ENCODE results near the gene FKBP9.
"Not testable (repeated sequence)": the region's sequence is repeated elsewhere in the genome, so short reads cannot be mapped to it uniquely, and the experiment has no call there.

DNA sequence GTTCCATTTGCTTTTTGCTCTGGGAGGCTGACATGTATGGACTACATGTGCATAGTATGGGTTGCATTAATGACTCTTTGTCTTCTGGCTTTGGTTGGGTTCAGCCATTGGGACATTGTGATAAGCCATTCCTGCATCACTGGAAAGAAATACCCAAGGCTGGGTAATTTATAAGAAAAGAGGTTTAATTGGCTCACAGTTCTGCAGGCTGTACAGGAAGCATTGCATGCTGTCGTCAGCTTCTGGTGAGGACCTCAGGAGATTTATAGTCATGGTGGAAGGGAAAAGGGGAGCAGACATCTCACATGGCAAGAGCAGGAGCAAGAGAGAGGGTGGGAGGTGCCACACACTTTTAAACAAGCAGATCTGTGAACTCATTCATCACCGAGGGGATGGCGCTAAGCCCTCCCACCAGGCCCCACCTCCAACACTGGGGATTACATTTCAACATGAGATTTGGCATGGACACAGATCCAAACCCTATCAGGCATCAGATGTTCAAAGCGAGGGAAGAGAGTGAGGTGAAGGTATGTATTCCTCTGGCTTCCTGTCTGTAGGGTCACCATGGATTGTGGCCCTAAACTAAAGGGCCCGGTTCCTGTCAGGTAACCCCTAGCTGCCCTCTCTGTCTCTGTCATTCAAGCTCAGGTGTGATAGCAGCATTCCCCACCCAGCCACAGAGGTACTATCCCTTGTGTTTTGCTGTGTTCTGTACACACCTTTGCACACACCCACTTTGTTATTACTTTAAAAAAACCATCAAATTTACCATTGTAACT is 9.4 kb downstream of the FKBP9 start:
- TF ChIP-seq EZH2 (IDR thresholded peaks at IDR 0.05; ENCODE audit: borderline replicate concordance, low read depth, low read length, poor library complexity, severe bottlenecking) = not testable (repeated sequence)
- TF ChIP-seq, protein P1, sequence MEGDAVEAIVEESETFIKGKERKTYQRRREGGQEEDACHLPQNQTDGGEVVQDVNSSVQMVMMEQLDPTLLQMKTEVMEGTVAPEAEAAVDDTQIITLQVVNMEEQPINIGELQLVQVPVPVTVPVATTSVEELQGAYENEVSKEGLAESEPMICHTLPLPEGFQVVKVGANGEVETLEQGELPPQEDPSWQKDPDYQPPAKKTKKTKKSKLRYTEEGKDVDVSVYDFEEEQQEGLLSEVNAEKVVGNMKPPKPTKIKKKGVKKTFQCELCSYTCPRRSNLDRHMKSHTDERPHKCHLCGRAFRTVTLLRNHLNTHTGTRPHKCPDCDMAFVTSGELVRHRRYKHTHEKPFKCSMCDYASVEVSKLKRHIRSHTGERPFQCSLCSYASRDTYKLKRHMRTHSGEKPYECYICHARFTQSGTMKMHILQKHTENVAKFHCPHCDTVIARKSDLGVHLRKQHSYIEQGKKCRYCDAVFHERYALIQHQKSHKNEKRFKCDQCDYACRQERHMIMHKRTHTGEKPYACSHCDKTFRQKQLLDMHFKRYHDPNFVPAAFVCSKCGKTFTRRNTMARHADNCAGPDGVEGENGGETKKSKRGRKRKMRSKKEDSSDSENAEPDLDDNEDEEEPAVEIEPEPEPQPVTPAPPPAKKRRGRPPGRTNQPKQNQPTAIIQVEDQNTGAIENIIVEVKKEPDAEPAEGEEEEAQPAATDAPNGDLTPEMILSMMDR (conservative IDR thresholded peaks at IDR 0.05; ENCODE audit: low read depth, low read length) = not testable (repeated sequence)
